CD4-positive, alpha-beta T cell treated with Interleukin-17A for 4 hours (primary cell): ENCODE measurements around the gene PADI3.

Source experiments
- DNase-seq: peaks from one replicate; pipeline ENCODE4 v3.0.0-alpha.2; 2020; ENCODE audit warnings: mixed read lengths

Gene PADI3

GRCh38 chr1:17274186-17275170 is 25.6 kb downstream of the PADI3 start:
- DNase-seq = peak; percentile 16

GRCh38 chr1:17276568-17276967 is 27.7 kb downstream of the PADI3 start:
- no peak for DNase-seq

GRCh38 chr1:17277511-17278159 is 28.7 kb downstream of the PADI3 start:
- DNase-seq = no peak

GRCh38 chr1:17278996-17279830 is 30.3 kb downstream of the PADI3 start:
- no peak for DNase-seq

GRCh38 chr1:17280436-17280835 is 31.5 kb downstream of the PADI3 start:
- no peak for DNase-seq

GRCh38 chr1:17280894-17281293 is 32.0 kb downstream of the PADI3 start:
- no peak for DNase-seq

GRCh38 chr1:17281775-17282181 is 32.9 kb downstream of the PADI3 start:
- DNase-seq = no peak

GRCh38 chr1:17282836-17283235 is 33.9 kb downstream of the PADI3 start:
- DNase-seq = no peak

- no peak for DNase-seq
Observed at GRCh38 chr1:17286646-17287045, 37.7 kb downstream of the PADI3 start.

GRCh38 chr1:17287130-17287776 is 38.4 kb downstream of the PADI3 start:
- no peak for DNase-seq

- no peak for DNase-seq
Observed at GRCh38 chr1:17289721-17290120, 40.8 kb downstream of the PADI3 start.

GRCh38 chr1:17290553-17290952 is 41.7 kb downstream of the PADI3 start:
- no peak for DNase-seq

- no peak for DNase-seq
Observed at GRCh38 chr1:17292299-17293160, 43.6 kb downstream of the PADI3 start.

GRCh38 chr1:17293681-17294425 is 45.0 kb downstream of the PADI3 start:
- DNase-seq = no peak

GRCh38 chr1:17295292-17295691 is 46.4 kb downstream of the PADI3 start:
- DNase-seq = no peak

GRCh38 chr1:17296086-17296485 is 47.2 kb downstream of the PADI3 start:
- no peak for DNase-seq

- no peak for DNase-seq
Observed at GRCh38 chr1:17297991-17298390, 49.1 kb downstream of the PADI3 start.

- DNase-seq = no peak
Observed at GRCh38 chr1:17301767-17302166, 52.9 kb downstream of the PADI3 start.

GRCh38 chr1:17304151-17304825 is 55.4 kb downstream of the PADI3 start:
- no peak for DNase-seq

GRCh38 chr1:17304826-17305175 is 55.9 kb downstream of the PADI3 start:
- DNase-seq = no peak
